ENCODE measurements around the gene EIF4E3.

Gene EIF4E3

DNA sequence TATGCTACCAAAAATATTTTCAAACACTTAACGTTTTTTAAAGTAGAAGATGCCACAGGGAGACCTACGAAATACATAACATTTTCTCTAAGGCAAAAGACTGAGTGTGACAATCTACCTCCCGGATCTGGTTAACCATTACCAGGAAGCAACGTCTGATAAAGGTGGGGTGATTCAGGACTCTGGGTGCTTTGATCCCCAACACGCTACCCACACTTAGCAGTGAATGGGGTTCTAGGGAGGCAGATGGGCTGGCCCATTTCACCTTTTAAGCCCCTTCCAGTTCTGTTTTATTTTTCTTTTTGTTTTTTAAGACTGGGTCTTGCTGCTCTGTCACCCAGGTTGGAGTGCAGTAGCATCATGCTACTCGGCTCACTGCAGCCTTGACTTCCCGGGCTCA is 39.5 kb downstream of the EIF4E3 start:
- no peak for DNase-seq

GRCh38 chr3:71684757-71685386 is 40.3 kb downstream of the EIF4E3 start:
- DNase-seq: no peak

GRCh38 chr3:71684046-71684756 is 41.0 kb downstream of the EIF4E3 start:
- DNase-seq: no peak

- DNase-seq: peak; percentile 64
Observed at GRCh38 chr3:71681224-71681668, 44.0 kb downstream of the EIF4E3 start.

- DNase-seq: no peak
Observed at GRCh38 chr3:71680603-71681002, 44.6 kb downstream of the EIF4E3 start.

GRCh38 chr3:71676931-71677330 is 48.3 kb downstream of the EIF4E3 start:
- no peak for DNase-seq

DNA sequence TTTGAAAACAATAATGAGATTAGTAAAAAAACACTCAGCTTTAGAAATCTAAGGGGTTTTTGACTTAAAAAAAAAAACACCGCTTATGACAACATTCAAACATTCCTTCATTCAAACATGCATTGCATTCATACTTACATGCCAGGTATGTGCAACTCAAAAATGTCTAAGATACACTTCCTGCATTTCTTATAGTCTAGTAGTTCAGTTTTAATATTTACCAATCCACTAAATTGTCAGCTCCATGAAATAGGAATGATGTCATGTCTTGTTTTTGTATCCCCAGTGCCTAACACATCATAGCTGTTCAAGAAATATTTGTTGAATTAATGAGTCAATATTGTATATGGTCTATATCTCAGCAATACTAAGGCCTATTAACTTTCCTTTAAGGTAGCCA is 51.7 kb downstream of the EIF4E3 start:
- DNase-seq: no peak

- DNase-seq: no peak
Observed at GRCh38 chr3:71672807-71673206, 52.4 kb downstream of the EIF4E3 start.

DNA sequence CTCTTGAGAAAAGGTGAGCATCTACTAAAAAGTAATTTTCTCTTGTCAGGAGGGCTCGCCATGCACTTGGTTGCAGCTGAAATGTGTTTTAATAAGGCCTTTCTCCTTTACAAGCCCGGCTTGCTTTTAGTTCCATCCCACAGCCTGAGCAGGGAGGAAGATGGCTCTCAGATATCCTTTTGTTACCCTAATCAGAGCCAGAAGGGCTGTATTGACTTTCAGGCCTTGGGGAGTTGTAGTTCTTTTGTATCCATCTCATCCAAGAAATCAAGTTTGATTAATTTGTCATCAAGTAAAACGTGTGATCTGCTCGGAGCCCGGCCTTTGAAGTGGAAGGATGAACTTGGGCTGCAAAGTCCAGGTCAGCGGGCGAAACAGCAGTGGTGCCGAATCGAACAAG is 52.9 kb downstream of the EIF4E3 start:
- no peak for DNase-seq

GRCh38 chr3:71671216-71671845 is 53.9 kb downstream of the EIF4E3 start:
- DNase-seq: no peak

- DNase-seq: no peak
Observed at GRCh38 chr3:71662568-71662967, 62.6 kb downstream of the EIF4E3 start.

GRCh38 chr3:71662056-71662455 is 63.1 kb downstream of the EIF4E3 start:
- DNase-seq: no peak

DNA sequence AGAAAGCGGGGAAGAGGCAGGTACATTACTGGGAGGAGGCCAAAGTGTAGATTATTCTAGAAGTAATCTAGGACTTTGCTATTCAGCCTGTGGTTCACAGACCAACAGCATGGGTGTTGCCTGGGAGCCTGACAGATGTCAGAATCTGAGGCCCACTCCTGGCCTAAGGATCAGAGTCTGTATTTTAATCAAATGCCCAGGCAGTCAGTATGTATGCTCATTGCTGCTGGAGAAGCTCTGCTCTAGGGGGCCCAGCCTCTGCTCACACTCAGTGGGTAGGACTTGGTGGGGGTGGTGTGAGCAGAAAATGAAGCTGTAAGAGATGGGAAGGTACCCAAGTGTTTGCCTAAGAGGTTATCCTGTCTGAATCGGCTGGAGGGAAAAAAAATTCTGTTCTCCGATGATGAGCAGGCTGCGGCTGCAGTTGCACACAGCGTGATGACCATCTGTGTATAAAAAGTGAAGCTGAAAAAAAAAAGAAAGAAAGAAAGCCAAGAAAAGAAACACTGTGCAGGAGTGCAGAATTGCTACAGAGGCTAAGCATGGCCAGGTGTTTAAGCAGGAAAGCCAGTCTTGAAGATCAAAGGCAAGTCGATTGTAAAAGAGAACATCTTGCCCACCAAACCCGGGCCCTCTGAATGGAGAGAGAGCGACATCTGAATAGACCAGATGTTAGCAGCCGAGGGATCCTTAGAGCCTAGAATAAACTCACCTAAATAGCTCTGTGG is 65.2 kb downstream of the EIF4E3 start:
- DNase-seq: no peak

- no peak for DNase-seq
Observed at GRCh38 chr3:71657831-71658530, 67.2 kb downstream of the EIF4E3 start.

- no peak for DNase-seq
Observed at GRCh38 chr3:71655061-71655460, 70.1 kb downstream of the EIF4E3 start.

DNA sequence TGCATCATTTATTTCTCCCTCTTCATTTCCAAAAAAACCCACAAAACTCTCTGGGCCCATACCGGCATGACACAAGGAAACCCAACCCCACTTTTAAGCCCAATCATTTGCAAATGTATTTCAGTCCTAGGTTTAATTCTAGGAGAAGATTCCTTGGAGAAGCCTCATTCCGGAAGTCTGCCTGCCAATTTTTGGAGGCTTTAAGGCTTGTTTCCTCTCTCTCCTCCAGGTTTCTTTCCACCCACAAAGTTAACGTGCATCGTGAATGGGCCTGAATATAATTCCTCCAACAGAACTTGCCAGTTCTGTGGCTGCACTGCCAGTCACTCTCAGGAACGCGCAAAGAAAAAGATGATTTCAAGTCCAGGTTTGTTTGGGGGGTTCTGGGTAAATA is 71.8 kb downstream of the EIF4E3 start:
- no peak for DNase-seq

DNA sequence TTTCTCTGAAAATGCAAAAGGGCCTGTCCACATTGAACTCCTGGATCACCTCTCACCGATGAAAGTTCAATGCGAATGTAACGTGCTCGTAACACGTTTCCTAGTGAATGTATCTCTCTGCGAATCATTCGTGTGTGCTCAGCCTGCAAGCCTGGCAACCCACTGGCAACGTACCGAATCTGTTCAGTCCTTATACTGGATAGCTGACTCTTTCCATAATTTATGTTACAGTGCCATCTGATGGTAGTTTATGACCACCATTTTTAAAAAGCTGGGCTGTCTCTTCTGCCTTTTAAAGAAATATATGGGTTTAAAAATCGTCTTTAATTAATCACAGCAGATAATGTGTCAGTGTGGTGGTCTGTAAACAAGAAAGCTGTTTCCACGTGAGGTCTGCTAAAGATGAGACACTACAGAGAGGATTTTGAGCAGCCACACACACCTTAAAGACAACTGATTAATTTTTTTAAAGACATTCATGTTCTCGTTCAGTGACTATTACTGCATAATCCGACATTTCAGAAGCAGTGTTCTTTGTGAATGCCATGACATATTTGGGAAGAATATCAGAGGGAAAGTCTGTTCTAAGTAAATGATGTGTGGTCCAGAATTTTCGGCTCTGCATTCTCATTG is 72.3 kb downstream of the EIF4E3 start:
- peak; percentile 69 for DNase-seq

- DNase-seq: no peak
Observed at GRCh38 chr3:71651625-71652024, 73.6 kb downstream of the EIF4E3 start.

GRCh38 chr3:71650372-71650771 is 74.8 kb downstream of the EIF4E3 start:
- DNase-seq: no peak

DNA sequence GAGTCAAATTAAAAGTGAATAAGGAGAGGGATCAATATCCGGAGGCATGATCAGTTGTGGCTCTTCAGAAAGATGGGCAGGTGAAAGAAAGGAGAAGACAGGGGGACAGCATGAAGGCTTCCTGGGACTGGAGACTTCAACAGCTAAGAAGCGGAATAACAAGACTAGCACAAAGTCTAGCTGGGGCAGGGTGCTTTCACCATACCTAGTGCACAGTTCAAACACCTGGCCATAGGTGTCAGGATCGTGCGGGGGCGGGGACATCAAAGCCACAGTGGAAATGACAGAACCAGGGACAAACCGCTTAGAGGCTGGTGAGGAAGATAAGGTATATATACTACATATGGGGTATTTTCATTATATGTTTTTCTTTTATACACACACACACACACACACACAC is 75.4 kb downstream of the EIF4E3 start:
- no peak for DNase-seq

GRCh38 chr3:71647751-71648150 is 77.5 kb downstream of the EIF4E3 start:
- DNase-seq: no peak

DNA sequence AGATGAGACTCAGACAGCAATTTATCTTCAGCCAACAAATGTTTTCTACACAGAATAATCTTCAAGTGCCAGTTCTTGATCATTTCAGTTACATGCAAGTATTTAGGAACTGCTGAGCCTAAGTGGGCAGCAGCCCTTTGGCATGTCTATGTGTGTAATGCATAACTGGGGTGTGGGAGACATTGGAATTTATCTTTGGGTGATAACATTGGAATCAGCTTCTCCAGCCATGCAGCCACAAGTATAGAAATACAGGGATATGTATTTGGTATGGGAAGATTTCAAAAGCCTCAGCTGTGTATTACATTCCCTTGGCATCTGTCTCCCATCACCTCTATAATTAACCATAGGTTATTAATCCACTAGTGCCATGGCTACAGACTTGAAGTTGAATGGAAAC is 78.2 kb downstream of the EIF4E3 start:
- DNase-seq: no peak

- DNase-seq: no peak
Observed at GRCh38 chr3:71645140-71645539, 80.1 kb downstream of the EIF4E3 start.

Data from OCI-M1 (cell line).